Measurements from ENCODE around the gene MRPL20.

DNA sequence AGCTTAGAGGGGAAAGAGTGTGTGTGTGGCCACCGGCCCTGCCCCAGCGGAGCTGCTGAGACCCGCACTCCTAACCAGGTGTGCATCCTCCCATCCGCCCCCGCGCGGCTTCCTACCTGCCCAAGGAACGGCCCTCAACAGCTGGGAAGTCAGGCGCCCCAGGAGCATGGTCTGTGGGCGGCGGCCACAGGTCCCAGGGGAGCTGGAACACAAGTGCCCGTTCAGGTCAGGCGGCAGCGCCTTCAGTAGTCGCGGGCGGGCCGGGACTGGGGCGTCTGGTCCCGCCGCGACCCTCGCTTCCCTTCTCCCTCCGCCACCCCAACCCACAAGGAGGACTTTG is 32.5 kb downstream of the MRPL20 start:
- TF ChIP-seq, protein P1, sequence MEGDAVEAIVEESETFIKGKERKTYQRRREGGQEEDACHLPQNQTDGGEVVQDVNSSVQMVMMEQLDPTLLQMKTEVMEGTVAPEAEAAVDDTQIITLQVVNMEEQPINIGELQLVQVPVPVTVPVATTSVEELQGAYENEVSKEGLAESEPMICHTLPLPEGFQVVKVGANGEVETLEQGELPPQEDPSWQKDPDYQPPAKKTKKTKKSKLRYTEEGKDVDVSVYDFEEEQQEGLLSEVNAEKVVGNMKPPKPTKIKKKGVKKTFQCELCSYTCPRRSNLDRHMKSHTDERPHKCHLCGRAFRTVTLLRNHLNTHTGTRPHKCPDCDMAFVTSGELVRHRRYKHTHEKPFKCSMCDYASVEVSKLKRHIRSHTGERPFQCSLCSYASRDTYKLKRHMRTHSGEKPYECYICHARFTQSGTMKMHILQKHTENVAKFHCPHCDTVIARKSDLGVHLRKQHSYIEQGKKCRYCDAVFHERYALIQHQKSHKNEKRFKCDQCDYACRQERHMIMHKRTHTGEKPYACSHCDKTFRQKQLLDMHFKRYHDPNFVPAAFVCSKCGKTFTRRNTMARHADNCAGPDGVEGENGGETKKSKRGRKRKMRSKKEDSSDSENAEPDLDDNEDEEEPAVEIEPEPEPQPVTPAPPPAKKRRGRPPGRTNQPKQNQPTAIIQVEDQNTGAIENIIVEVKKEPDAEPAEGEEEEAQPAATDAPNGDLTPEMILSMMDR (IDR thresholded peaks at IDR 0.05), result no peak
- no peak for TF ChIP-seq POLR2A (IDR thresholded peaks at IDR 0.05)

Data from body of pancreas (tissue), 4 donors.